ENCODE results near the gene ADCY1.

ADCY1 gene

DNA sequence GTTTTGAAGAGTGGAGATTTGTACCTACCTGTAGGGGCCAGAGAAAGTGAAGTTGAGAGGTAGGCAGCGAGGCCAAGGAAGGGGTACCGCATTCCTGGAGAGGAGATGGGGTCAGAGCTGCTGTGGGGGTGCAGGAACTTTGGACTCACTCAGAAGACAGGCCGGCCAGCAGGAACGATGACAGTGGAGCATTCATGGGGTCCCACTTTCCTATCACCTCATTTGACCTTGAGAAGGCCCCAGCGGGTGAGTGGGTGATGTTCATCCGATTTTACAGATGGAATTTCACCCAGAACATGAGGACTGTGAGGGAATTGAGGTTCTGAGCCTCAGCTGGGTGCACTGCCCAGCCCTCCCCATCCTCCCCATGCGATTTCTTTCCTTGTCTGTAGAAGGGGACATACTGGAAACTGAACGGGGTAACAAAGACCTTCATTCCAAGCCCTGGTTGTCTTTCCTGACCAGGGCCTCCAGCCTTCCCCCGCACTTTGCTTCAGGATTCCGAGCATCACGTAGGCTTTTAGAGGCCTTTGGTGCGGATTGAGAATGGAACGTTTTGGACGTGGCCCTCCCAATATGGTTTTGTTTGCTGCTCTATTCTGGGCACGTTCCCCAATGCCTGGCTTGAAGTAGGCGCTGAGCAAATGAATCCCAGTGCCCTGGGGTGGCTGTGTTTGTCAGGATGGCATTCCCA is 87.3 kb downstream of the ADCY1 start:
- peak in 2 of 10 donors; percentile 7 to 52 for DNase-seq
- intact Hi-C loops (cut with DNase I), result no loop called here

DNA sequence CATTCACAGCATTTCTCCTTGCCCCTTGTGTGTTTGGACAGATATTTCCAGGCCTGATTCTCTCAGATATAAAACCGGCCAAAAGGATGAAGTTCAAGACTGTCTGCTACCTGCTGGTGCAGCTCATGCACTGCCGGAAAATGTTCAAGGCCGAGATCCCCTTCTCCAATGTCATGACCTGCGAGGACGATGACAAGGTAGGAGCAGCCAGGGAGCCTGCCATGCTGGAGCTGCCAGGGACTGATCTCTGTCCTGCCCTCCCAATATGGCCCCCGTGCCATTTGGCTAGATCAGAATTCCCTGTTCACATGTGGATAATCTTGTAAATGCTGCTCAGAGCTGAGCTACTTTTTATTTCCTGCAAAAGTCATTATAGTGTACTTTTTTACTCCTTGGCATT is 87.8 kb downstream of the ADCY1 start:
- DNase-seq, result peak in 1 of 10 donors; percentile 44
- intact Hi-C loops (cut with DNase I), result no loop called here

DNA sequence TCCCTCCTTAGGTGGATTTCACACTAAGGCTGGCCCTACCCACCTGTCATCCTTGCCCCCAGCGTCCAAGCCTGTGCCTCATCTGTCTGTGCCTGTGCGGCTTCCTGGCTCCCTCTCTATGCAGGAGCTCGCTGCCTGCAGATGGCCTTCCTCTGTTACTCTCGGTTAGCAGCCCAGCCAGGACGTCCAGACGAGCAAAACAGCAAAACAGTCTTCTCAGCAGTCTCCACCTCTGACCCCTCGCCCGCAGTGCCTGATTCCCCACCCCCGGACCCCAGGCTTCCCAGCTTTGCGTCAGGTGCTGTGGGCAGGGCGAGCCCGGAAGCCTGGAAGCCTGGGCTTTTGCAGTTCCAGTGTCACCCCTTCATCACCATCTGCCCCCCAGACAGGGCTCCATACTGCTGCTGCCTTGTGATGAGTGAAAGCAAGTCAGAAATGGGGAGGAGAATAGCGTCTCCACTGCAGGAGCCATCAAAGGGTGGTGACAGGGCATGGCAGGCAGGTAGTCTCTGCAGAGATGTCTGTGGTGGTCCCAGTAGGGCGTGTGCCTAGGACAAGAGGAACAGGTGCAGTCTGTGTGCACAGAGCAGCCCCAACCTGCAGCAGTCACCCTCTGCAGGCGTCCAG is 88.5 kb downstream of the ADCY1 start:
- peak in 2 of 10 donors; percentile 3 to 59 for DNase-seq
- intact Hi-C loops (cut with DNase I), result no loop called here

DNA sequence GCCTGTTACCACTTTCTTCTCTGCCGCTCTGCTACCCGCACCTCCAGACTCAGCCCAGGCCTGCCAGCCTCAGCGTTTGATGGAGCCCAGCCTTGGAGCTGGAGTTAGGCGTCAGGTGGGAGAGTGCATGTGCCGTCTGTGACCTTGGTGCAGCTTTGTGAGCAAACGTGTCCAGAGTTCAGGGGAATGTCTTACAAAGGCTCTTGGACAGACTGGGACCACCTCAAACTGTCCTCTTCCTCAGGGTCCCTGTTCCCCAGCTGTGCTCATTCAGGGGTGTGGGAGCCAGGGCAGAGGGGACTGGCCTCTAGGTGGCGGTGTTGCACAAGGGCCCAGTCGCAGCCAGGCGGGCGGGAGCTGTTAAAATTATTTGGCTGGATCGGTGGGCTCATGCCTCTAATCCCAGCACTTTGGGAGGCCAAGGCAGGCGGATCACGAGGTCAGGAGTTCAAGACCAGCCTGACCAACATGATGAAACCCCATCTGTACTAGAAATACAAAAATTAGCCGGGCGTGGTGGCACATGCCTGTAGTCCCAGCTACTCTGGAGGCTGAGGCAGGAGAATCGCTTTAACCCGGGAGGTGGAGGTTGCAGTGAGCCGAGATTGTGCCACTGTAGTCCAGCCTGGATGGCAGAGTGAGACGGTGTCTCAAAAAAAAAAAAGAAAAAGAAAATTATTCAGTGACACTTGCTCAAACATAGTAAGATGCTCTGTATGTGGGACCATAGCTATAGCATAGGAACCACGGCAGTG is 89.2 kb downstream of the ADCY1 start:
- peak in 4 of 10 donors; percentile 55 to 90 (median 70) for DNase-seq
- intact Hi-C loops (cut with DNase I), result no loop called here

DNA sequence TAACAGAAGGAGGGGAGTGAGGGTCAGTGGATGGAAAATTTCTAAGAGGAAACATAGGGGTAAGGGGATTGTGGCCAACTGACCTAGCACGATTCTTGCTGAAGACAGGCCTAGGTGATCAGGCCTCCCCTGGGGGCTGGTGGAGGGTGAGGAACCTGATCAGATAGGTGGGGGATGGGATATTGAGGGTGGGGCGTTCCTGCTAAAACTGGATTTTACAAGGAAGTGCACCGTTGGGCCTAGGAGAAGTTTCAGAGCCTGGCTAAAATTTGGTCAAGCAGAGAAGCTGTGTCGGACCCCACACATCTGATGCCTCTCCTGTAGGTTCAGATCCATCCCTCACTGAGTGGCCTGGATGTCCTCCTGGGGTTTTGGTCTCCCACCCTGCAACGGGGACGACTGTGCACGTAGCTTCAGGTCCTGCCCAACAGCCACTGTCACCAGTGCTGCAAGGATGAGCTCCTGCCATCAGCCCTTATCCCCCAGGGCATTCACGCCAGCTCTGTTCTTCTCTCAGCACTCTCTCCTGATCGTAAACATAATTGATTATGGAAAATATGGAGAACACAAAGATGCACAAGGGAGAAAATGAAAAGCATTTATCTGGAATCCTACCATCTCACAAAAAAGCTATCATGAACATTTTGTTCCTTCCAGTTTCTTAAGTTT is 89.9 kb downstream of the ADCY1 start:
- no peak for DNase-seq
- intact Hi-C loops (cut with DNase I), result no loop called here

DNA sequence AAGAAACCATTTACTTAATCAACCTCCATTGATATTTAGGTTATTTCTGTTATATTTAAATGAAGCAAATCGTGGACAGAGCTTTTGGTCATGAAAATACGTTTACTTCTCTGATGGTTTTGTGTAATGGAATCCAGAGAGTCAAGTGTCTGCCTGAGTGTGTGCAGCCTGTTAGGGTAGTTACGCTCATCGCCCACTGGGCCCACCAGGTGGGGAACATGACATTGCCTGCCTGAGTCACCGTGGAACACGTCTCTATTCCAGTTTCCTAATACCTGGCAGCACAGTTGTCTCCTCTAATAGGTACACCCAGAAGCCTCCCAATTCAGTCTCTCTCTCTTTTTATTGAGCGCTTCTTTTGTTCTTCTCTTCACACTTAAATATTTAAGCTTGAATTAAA is 91.0 kb downstream of the ADCY1 start:
- intact Hi-C loops (cut with DNase I), result no loop called here
- DNase-seq, result peak in 1 of 10 donors; percentile 10

DNA sequence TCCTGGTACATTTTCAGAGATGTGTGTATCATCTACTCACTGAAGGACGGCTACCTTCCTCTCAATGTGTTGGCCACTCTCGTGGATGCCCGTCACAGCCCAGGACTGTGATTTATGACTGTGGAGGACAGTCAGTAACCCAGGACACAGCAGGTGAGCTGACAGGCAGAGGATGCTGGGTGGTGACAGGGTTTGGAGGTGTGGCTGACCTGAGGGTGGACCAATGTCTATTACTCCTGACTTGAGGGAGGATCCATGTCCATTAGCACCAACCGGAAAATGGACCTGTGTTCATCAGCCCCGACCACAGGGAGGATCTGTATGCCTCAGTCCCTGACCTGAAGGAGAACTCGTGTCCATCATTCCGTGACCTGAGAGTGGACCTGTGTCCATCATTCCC is 96.1 kb downstream of the ADCY1 start:
- no peak for DNase-seq
- intact Hi-C loops (cut with DNase I), result no loop called here

DNA sequence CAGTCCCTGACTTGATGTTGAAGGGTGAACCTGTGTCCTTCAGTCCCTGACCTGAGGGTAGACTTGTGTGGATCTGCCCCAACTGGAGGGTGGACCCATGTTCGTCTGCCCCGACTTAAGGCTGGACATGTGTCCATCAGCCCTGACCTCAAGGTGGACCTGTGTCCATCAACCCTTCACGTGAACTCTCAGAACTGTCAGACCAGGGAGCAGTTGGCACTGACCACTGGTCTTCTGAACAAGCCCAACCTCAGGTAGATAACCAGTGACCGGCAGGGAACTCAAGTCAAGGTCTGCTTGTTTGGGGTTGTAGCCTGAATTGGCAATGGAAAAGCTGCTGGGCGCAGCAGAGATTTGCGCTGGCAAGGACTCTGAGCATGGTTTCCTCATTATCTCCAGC is 96.5 kb downstream of the ADCY1 start:
- DNase-seq, result no peak
- intact Hi-C loops (cut with DNase I), result no loop called here

DNA sequence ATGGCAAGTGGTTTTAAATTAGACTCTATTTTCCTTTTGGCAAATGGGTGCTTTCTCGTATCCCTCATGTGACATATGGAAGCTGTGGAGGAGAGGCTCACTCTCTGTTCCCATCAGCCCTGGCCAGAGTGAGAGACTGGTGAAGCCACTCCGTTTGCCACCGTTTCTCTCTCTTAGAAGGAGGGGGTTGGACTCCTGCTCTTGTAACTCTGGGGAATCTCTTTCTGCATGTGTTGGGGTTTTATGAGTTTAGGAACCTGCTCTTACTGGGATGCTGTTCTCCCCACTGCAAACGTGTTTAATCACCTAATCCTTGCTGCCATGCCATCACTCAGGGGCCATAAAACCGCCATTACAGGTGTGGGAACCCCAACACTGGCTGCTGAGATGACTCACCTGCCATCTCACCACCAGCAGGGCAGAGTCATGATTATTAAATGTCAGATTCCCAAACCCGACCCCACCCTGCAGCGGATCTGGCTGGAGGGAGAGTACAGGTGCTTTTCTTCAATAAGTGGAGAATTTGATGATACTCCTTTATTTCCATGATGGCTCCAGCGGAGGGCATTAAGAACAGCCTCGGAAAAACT is 103.2 kb downstream of the ADCY1 start:
- intact Hi-C loops (cut with DNase I), result no loop called here

DNA sequence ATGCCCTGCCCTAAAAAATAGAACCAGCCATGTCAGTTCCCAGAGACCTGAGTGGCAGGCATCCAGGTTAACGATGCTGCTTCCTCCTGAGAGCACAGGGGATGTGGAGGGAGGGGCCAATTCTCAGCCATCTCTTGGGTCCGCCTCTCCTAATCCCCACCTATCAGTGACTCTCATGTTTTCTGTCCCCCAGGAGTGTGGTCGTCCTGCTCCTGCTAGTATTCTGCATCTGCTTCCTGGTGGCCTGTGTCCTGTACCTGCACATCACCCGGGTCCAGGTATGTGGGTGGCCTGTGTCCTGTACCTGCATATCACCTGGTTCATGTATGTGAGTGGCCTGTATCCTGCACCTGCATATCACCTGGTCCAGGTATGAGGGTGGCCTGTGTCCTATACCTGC is 105.3 kb downstream of the ADCY1 start:
- no peak for DNase-seq
- intact Hi-C loops (cut with DNase I), result no loop called here

More for the DNA sequence above, 103.2 kb downstream of the ADCY1 start:
- no peak for DNase-seq

DNA sequence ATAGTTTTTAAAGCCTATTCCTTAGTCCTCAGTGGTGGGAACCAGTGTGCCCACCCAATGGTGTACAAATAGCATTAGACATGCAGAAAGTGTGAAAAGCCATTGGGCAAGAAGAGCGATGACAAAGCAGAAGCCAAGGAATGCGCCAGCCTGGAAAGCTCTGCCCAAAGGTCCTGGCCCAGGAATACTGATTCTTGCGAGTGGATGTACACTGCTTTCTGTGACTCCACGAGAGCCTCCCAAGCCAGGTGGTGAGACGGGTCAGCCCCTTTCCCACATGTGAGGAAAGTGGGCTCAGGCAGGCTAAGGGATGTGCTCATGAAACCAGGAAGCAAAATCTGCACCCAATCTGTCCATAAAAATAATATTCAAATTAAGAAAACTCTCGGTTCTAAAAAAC is 106.6 kb downstream of the ADCY1 start:
- intact Hi-C loops (cut with DNase I), result no loop called here
- DNase-seq, result no peak

DNA sequence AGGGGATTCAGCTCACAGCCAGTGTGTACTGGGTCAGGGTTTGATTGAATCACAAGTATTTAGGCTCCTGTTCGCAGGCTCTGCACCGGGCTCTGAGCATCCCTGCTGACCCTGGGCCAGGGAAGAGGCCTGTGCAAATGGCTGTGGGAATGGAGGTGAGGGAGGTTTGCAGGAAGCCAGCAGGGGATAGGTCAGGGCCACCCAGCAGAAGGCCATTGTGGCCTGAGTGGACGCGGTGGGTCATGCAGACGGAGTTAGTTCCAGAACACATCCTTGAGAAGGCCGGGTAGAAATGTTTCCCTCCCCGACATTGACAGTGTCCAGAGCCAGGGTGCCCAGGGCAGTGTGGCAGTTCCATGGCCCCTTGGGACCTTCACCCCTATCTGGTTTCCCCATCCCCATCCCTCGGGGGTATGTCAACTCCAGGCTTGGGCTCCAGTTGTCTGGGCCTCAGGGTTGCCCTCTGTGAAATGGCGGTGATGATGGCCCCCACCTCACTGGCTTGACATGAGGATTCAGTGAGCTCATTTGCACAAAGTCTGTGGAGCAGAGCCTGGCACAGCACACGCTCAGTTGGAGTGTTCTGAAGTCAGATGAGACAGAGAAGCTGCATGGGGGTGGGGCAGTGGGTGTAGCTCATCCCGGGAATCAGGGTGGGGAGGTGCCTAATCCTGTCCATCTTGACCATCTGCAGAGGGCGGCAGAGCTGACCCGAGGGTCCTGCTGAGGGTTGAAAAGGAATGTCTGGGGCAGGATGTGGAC is 107.6 kb downstream of the ADCY1 start:
- intact Hi-C loops (cut with DNase I), result no loop called here
- DNase-seq, result no peak

DNA sequence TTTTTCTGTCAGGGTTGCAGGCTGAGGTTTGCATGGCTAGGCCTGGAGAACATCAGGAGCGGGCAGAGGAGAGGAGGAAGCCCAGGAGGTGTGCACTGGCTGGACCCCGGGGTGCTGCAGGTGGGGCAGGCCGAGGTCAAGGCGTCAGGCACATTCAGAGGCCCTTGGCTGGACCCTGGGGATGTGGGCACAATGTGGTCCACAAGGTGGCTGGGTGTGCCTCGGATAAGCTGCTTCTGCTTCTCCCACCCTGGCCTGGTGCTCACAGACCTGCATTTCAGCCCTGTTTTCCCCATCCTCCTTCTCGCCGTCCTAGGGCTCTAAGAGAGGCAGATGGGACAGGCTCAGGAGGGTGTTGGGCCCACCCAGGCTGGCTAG is 108.2 kb downstream of the ADCY1 start:
- intact Hi-C loops (cut with DNase I), result no loop called here
- DNase-seq, result no peak

DNA sequence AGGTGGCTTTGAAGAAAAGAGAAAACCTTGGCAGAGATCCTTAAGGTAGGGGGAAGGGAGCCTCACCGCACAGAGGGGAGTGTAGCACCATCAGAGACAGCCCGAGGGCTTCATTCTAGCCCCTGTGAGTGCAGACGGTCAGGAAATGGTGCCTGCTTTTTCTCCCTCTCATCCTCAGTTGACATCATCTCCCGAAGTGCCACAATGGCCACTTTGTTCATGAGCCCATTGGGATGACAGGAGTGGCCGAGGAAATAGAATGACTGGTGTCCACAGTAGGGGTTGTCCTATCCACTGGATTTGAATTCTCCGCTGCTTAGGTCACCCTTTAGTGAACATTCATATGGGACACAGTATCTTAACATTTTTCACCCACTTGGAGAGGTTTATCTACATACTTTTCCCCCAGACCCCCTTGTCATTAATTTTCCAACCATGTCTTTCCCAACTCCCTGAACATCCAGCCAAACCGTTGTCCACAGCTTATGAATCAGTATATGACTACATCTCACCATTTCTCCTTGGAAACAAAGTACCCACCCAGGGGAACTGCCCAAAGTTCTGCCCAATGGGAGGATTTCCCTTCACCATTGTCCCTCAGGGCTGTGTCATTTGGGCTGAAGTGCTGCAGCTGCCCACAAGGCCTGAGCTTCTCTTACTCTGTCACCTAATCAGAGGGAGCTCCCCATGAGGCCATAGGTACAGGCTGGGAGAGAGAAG is 108.8 kb downstream of the ADCY1 start:
- peak in 1 of 10 donors; percentile 47 for DNase-seq
- intact Hi-C loops (cut with DNase I), result no loop called here

DNA sequence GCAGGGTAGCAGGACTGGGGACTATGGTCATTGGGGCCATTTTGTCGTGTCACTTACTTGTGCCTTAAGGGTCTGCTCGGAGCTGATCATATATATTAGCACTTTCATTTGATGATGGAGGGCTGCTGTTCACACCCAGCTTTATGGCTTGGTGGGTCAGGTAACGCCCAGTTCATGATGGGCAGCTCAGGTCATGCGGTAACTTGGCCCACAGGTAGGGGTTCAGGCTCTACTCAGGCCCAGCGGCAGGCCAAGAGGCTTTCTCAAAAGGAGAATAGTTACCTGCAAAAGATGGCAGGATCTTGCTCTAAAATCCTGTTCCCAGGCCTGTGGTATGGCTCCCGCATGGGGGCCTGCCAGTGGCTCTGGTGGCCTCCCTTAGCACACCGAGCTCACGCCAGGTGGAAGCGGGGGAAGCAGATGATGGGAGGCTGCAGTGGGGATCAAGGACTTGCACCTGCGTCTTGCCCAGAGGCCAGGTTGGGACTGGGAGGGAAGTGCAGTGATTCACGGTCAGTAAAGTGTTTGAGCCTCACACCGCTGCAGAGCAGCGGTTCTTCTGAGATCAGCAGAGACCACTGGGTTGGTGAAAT is 109.5 kb downstream of the ADCY1 start:
- DNase-seq, result no peak
- intact Hi-C loops (cut with DNase I), result no loop called here

DNA sequence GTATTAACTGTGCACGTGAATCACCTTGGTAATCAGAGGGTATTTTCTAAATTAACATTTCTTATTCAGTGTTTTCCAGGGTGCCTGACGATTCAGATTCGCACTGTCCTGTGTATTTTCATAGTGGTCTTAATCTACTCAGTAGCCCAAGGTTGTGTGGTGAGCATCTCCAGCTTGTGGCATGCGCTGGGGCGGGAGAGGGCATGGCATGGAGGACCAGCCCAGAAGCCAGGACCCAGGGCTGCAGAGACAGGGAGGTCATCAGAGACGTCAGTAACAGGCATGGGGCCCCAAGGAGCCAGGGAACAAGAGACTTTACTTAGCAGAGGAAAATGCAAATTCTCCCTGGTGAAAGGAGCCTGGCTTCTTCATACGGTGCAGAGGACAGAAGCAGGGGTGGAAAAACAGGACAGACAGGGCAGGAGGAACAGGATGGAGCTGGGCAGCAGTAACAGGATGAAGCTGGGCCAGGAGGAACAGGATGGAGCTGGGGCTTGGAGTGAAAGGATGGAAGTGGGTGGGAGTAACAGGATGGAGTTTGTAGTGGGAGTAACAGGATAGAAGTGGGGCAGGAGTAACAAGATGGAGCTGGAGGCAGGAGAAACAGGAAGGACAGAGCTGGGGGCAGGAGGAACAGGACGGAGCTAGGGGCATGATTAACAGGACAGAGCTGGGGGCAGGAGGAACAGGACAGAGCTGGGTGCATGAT is 110.9 kb downstream of the ADCY1 start:
- no peak for DNase-seq

DNA sequence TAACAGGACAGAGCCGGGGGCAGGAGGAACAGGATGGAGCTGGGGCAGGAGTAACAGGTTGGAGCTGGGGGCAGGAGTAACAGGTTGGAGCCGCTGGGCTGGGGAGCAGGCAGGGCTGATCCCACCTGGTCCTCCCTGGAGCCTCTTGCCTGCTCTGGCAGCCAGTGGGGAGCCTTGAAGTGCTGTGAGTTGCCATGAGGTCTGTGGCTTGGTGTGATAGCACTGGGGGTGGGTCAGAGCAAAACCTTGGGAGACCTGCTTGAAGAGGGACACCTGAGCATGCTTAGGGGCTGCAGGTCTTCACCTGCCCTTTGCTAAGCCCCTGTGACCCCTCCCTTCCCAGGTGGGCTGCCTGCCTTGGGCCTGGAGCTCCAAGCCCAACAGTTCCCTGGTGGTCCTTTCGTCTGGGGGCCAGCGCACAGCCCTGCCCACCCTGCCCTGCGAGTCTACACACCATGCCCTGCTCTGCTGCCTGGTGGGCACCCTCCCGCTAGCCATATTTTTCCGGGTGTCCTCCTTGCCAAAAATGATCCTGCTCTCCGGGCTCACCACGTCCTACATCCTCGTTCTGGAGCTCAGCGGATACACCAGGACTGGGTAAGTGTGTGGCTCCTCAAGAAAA is 111.6 kb downstream of the ADCY1 start:
- intact Hi-C loops (cut with DNase I), result no loop called here
- DNase-seq, result no peak

More for the DNA sequence above, 110.9 kb downstream of the ADCY1 start:
- intact Hi-C loops (cut with DNase I), result no loop called here

Data from posterior cingulate gyrus (tissue), 11 donors.